NCI-H345 (cell line): ENCODE data around the gene TNIP1.

Experiments
- DNase-seq: peaks from one replicate; lab custom pipeline; 2025; lab: John Stamatoyannopoulos, UW

TNIP1 gene

DNA sequence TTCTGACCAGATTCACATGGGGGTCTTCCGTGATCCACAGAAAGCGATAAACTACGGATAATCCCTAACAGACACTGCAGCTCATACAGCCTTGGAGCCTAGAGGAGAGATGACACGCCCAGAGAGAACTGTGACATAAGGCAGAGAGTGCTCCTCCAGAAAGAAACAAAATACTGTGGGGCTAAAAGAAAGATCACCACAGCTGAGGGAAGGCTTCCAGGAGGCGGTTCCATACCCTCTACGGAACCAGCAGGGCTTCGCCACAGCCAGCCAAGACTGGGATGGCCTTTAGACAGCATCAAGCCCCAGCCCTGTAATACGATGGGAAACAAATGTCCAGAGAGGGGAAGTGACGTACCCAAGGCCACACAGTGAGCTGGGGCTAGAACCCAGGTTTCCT is 41.2 kb downstream of the TNIP1 start:
- DNase-seq: no peak

- DNase-seq: no peak
Observed at GRCh38 chr5:151038801-151039238, 42.0 kb downstream of the TNIP1 start.

DNA sequence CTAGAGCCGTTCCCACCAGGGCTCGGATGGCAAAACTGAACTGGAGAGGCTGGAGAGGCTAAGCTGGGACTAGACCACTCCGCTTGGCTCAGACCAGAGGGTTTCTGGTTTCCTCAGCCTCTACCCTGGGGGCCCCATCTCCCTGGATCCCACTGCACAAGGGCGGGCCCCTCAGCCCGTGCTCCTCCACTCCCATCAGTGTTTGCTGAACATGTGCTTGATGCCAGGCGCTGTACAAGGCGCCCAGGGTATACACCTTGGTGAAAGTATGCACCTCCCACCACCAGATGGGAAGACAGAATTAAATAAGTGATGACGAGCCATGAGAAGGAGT is 42.5 kb downstream of the TNIP1 start:
- DNase-seq: no peak

DNA sequence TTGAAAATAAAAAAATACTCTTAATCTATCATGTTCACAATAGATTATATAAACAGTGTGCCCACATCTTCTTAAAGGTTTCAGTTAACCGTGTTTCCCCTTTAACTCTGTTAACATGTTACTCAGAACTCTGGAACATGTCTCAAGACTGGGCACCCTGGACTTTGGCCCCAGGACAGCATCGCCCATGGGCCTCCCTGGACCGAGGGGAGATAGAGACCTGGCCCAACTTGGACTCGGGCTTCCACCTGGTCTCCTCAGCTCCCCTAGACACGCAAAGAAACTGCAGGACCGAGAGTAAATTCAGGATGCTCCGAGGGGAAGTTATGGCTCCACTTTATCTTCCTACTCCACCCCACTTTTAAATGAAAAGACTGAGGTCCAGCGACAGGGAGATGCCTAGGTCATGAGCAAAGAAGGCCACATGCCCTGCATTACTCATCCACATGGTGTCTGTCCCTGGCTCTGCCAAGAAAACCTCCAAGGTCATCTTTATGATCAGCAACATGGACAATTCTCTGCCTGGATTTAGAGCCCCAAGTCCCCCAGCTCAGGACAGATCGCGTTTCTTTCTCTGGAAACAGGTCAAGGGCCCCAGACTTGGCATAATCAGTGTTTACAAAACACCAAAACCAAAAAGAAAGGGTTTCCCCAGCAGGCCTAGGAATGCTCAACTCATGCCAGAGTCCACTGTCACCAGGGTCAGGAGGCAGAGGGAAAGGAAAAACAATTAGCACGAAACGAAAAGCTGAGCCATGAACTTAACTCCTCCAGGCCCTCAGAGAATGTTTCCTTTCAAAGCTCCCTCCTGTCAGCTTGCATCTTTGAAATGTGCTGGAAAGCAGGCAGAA is 43.0 kb downstream of the TNIP1 start:
- DNase-seq: no peak

DNA sequence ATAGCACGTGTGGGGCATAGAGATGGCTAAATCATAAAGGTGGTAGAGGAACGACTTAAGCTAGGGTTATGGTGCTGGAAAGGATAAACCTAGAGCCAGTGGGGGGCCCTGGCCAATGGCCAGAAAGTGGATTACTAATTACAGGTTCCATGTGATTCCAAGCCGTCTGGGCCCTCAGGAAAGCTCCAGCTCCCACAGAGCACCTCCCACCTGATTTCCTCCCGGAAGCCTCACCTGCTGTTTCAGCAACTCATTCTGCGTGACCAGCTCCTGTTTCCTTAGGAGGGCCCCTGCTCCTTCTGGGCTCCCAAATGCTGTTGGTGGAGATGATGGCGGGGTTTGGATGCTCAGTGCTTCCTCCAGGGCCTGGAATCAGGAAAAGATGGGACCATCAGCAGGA is 44.3 kb downstream of the TNIP1 start:
- DNase-seq: peak; percentile 73

DNA sequence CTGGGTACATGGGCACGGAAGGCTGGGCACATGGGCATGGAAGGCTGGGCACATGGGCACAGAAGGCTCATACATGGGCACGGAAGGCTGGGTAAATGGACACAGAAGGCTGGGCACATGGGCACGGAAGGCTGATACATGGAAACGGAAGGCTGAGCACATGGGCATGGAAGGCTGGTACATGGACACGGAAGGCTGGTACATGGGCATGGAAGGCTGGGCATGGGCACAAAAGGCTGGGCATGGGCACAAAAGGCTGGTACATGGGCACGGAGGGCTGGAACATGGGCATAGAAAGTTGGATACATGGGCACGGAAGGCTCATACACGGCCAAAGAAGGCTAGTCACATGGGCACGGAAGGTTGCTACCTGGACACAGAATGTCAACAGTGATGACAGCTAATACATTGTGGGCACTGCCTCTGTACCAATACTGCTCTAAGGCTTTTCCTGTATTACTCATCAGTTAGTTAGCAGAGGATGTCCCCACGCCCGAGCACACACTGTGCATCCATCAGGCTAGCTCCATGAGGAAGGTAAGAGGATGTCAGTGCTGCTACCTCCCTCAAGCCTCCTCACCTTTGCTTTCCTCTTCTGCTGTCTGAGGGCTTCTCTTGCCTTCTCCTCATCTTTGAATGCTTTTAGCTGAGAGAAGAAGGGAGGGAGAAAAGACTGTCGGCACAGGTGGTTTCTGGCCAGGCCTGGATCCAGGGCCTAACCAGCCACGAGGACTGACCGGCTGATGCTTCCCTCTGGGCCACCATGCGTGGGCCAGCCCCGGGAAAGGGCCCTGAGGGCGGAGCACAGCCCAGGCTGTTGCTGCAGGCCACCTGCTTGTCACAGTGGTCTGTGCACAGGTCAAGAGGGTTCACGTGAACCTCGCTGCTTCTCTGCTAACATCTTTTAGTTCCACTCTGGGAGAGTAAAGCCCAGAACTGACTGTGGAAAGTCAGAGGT is 46.1 kb downstream of the TNIP1 start:
- DNase-seq: no peak

- no peak for DNase-seq
Observed at GRCh38 chr5:151033217-151033934, 47.5 kb downstream of the TNIP1 start.

DNA sequence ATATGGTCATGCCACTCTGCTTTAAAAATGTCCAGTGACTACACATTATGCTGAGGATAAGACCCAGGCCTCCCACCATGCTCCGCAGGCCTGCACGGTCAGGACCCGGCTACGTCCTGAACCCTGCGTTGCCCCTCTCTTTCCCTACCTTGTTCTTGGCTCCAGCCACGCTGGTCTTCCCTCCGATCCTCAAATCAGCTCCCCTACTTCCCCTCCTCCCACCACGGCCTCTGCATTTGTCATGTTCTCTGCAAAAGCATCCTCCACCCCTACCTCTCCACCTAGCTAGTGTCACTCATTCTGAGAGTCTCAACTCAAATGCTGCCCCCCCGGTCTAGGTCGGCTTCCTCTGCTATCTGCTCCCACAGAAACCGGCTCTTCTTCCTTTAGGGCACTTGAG is 49.3 kb downstream of the TNIP1 start:
- DNase-seq: no peak

DNA sequence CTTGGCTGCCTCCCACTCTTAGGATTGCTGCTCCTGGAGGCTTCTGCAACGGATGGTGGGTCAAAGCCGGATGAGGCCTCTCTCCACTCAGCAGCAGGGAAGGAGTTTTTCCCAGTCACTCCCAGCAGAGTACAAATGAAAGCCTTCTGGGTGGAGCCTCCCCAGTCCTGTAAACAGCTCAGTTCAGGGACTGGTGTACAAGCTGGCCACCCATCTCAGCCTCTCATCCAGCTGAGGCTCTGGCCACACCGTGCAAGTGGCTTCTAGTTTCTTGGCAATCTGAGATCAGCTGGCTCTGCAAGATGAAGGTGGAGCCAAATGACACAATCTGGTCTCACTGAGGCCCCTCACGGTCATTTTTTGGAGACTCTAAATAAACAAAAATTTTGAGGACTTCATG is 50.5 kb downstream of the TNIP1 start:
- DNase-seq: no peak

GRCh38 chr5:151030056-151030336 is 50.8 kb downstream of the TNIP1 start:
- DNase-seq: no peak

DNA sequence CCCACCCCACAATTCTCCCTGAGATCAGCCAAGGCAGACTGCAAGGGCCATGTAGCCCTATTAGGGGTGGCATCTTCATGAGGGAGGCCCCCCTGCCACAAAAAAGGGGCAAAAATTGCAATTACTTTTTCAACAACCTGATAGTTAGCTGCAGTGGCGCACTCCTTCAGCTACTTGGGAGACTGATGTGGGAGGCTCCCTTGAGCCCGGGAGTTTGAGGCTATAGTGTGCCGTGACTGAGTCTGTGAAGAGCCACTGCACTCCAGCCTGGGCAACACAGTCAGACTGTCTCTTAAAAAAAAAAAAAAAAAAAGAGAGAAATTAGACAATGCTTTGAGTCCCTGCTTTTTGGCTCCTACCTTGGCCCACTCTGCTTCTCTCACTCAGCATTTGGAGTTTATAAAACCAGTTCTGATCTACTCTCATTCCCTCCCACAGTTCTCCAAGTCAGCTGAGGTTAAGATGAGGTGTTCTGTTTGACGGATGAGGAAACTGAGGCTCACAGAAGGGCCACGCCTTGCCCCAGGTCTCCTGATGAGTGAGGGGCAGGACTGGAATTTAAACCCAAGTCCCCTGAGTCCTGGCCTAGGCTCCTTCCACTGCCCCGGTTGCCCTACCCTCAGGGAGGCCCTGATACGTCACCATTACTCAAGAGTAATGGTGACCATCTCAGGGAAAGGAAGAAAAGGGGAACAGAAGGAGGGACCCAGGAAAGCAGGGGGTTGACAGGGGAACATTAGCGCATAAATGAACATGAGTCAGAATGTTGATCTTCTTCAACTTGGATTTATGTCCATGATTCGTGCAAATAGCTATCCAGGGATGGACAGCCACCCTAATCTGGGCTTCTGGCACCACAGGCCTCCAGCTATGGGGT is 51.4 kb downstream of the TNIP1 start:
- DNase-seq: no peak

DNA sequence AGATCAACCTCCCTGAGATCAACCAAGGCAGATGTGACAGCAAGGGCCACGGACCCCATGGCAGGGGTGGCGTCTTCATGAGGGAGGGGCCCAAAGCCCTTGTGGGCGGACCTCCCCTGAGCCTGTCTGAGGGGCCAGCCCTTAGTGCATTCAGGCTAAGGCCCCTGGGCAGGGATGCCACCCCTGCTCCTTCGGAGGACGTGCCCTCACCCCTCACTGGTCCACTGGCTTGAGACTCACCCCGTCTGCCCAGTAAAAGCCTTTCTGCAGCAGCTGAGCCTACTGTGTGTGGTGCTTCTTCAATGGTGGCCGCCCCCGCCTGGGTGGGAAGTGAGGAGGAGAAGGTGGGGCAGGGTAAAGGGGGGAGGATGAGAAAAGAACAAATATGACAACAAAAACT is 52.1 kb downstream of the TNIP1 start:
- DNase-seq: no peak

- DNase-seq: no peak
Observed at GRCh38 chr5:151027961-151028479, 52.8 kb downstream of the TNIP1 start.

DNA sequence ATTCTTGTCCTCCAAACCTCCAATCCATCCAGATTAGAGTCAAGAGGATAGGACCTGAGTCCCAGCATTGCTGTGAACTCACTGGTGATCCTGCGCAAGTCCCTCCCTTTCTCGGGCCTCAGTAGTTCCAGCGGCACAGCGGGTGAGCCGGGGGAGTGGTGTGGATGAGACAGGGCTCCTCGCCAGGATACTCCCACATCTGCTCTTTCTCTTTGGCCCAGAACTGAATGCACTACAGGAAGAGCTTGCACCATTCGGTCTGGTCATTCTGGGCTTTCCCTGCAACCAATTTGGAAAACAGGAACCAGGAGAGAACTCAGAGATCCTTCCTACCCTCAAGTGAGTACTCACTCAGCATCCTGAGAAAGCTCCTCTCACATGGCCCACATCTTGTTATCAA is 54.2 kb downstream of the TNIP1 start:
- DNase-seq: no peak

GRCh38 chr5:151026088-151026487 is 54.7 kb downstream of the TNIP1 start:
- no peak for DNase-seq

GRCh38 chr5:151025250-151025606 is 55.6 kb downstream of the TNIP1 start:
- DNase-seq: no peak

- no peak for DNase-seq
Observed at GRCh38 chr5:151024440-151025249, 56.2 kb downstream of the TNIP1 start.

DNA sequence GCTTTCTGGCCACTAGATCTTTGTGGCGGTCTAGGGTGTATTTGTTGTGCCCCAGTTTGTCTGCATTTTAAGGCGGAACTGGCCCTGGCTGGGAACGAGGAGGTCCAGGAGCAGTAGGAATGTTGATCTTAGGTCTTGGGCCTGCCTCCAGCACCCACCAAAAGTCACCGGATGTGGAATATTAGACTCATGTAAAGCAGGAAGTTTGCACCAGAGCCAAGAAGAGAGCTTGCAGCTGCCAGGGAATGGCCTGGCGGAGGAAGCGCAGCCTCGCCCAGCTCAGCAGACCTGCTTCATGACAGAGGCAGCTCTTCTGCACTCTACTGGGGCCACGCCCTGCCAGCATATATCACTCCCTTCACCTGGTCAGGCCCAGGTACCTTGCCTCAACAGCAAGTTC is 57.2 kb downstream of the TNIP1 start:
- DNase-seq: no peak

- no peak for DNase-seq
Observed at GRCh38 chr5:151023047-151023615, 57.7 kb downstream of the TNIP1 start.

DNA sequence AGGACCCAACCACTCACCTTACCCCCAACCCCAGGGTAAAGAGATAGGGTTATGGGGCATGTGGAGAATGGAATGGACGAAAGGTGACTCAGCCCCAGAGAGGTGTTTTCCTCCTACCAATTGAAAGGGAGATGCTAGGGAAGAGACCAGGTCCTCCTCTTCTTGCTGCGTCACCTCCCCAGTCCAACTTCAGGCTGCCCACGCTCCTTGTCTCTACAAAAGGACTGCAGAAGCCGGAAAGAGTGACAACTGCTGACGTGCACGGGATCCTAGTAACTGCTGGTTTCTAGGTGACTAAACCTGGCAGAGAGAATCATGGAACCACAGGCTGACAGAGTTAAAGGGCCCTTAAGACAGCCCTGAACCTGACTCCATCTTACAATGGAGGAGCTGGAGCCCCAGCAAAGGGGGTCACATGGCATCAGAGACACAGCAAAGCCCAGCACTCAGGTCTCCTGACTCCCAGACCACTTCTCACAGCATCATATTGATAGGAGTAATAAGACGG is 58.3 kb downstream of the TNIP1 start:
- DNase-seq: no peak
